ENCODE measurements around the gene GNLY.

Gene GNLY

DNA sequence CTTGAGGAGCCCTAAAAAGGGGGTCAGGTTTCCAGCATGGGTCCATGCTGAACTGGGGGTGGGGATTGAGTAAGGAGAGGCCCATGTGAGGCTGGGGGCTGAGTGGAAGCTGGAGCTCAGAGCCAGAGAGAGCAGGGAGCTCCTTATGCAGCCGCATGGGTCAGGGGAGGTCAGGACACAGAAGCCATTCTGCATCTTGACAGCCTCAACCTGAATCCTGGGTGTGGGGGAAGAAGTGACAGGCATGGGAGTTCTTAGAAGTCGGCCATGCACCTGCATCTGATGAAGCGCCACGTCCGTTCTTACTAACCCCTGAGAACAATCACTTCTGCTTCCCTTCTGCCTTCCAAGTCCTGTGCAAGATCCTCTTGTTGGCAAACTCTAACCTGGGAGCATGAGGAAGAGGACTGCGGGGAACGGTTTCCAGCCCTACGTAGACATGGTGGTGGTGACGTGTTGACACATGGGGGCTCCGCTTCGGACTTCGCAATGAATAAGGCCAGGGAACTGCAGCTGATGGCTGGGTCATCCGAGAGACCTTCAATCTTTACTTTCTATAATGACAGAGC is 22.3 kb downstream of the GNLY start:
- no peak for TF ChIP-seq TEAD4 (IDR thresholded peaks at IDR 0.05)
- TF ChIP-seq, protein P1, sequence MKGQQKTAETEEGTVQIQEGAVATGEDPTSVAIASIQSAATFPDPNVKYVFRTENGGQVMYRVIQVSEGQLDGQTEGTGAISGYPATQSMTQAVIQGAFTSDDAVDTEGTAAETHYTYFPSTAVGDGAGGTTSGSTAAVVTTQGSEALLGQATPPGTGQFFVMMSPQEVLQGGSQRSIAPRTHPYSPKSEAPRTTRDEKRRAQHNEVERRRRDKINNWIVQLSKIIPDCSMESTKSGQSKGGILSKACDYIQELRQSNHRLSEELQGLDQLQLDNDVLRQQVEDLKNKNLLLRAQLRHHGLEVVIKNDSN (IDR thresholded peaks at IDR 0.05): no peak
- TF ChIP-seq TCF12 (IDR thresholded peaks at IDR 0.05; ENCODE audit: low read depth): no peak
- no peak for TF ChIP-seq CEBPB (IDR thresholded peaks at IDR 0.05)
- no peak for TF ChIP-seq ZBTB7A (IDR thresholded peaks at IDR 0.05; ENCODE audit: low read depth)
- no peak for TF ChIP-seq TAF1 (IDR thresholded peaks at IDR 0.05; ENCODE audit: low read depth)
- TF ChIP-seq, protein P2, sequence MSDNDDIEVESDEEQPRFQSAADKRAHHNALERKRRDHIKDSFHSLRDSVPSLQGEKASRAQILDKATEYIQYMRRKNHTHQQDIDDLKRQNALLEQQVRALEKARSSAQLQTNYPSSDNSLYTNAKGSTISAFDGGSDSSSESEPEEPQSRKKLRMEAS (IDR thresholded peaks at IDR 0.05): no peak
- TF ChIP-seq FOXM1 (IDR thresholded peaks at IDR 0.05; ENCODE audit: borderline replicate concordance, low read depth): no peak
- TF ChIP-seq, protein P3, sequence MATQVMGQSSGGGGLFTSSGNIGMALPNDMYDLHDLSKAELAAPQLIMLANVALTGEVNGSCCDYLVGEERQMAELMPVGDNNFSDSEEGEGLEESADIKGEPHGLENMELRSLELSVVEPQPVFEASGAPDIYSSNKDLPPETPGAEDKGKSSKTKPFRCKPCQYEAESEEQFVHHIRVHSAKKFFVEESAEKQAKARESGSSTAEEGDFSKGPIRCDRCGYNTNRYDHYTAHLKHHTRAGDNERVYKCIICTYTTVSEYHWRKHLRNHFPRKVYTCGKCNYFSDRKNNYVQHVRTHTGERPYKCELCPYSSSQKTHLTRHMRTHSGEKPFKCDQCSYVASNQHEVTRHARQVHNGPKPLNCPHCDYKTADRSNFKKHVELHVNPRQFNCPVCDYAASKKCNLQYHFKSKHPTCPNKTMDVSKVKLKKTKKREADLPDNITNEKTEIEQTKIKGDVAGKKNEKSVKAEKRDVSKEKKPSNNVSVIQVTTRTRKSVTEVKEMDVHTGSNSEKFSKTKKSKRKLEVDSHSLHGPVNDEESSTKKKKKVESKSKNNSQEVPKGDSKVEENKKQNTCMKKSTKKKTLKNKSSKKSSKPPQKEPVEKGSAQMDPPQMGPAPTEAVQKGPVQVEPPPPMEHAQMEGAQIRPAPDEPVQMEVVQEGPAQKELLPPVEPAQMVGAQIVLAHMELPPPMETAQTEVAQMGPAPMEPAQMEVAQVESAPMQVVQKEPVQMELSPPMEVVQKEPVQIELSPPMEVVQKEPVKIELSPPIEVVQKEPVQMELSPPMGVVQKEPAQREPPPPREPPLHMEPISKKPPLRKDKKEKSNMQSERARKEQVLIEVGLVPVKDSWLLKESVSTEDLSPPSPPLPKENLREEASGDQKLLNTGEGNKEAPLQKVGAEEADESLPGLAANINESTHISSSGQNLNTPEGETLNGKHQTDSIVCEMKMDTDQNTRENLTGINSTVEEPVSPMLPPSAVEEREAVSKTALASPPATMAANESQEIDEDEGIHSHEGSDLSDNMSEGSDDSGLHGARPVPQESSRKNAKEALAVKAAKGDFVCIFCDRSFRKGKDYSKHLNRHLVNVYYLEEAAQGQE (IDR thresholded peaks at IDR 0.05; ENCODE audit: low read depth): no peak

DNA sequence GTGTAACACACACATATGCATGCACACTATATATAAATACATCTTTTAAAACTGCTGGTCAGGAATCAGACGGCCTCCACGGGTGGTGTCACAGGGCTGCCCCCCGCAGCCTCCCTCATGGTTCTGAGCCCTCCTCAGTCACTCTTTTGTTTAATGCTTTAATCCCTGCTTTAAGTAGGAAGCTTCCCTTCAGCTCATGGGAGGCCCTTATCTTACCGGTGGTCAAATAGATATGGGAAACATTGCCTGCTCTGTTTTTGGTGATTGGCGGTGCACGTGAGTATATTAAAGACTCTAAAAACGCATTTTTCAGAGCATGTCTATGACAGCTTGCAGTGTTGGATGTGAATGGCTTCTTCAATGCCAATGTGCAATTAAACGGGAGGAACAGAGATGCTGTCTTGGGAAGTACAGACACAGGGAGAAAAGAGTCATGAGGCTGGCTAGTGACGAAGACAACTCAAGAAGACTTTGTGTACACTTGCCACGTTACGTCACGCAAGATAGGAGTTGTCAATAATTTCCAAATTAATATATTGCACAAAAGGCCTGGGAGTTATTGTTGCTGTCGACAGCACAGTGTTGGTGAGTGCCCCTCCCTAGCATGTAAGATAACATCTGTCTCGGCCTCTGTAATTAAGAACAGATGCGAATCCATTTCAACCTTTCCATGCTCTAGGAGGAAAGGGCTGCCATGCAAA is 23.3 kb downstream of the GNLY start:
- TF ChIP-seq NFIC (IDR thresholded peaks at IDR 0.05) (no peak), RAD21 (IDR thresholded peaks at IDR 0.05; ENCODE audit: low read depth) (no peak), TCF12 (IDR thresholded peaks at IDR 0.05; ENCODE audit: low read depth) (no peak), TEAD4 (IDR thresholded peaks at IDR 0.05) (no peak), EP300 (IDR thresholded peaks at IDR 0.05; ENCODE audit: borderline replicate concordance) (no peak), FOXM1 (IDR thresholded peaks at IDR 0.05; ENCODE audit: borderline replicate concordance, low read depth) (no peak), YY1 (IDR thresholded peaks at IDR 0.05; ENCODE audit: low read depth) (no peak), ZBTB7A (IDR thresholded peaks at IDR 0.05; ENCODE audit: low read depth) (no peak), CEBPB (IDR thresholded peaks at IDR 0.05) (no peak), EGR1 (IDR thresholded peaks at IDR 0.05) (no peak)
- TF ChIP-seq, protein P2 (IDR thresholded peaks at IDR 0.05): no peak

DNA sequence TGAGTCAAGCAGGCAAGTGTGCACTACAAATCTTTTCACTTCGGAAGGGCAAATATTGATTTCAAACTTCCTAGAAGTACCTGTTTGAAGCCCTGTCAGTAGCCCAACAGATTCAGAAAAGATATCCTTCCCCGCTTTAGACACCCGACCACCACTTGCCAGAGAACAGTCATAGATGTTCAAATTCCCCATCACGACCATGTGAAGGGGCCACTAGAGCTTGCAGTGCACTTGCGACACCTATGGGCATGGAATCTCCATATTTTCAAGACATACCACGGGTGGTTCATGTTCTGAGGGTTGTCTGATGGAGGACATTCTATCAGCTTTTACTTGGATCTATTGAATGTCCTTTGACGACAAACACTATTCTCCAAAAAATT is 23.8 kb downstream of the GNLY start:
- TF ChIP-seq, protein P3 (IDR thresholded peaks at IDR 0.05; ENCODE audit: low read depth): no peak
- TF ChIP-seq, protein P2 (IDR thresholded peaks at IDR 0.05): no peak
- no peak for TF ChIP-seq EP300 (IDR thresholded peaks at IDR 0.05; ENCODE audit: borderline replicate concordance)
- TF ChIP-seq CEBPB (IDR thresholded peaks at IDR 0.05): no peak
- TF ChIP-seq CREB1 (IDR thresholded peaks at IDR 0.05; ENCODE audit: low read depth): no peak
- TF ChIP-seq TCF12 (IDR thresholded peaks at IDR 0.05; ENCODE audit: low read depth): no peak
- no peak for TF ChIP-seq TAF1 (IDR thresholded peaks at IDR 0.05; ENCODE audit: low read depth)
- no peak for TF ChIP-seq YY1 (IDR thresholded peaks at IDR 0.05; ENCODE audit: low read depth)
- no peak for TF ChIP-seq RAD21 (IDR thresholded peaks at IDR 0.05; ENCODE audit: low read depth)
- TF ChIP-seq FOXM1 (IDR thresholded peaks at IDR 0.05; ENCODE audit: borderline replicate concordance, low read depth): no peak
- TF ChIP-seq ZBTB7A (IDR thresholded peaks at IDR 0.05; ENCODE audit: low read depth): no peak
- TF ChIP-seq, protein P1 (IDR thresholded peaks at IDR 0.05): no peak
- no peak for TF ChIP-seq TEAD4 (IDR thresholded peaks at IDR 0.05)
- TF ChIP-seq NFIC (IDR thresholded peaks at IDR 0.05): no peak
- no peak for TF ChIP-seq EGR1 (IDR thresholded peaks at IDR 0.05)

DNA sequence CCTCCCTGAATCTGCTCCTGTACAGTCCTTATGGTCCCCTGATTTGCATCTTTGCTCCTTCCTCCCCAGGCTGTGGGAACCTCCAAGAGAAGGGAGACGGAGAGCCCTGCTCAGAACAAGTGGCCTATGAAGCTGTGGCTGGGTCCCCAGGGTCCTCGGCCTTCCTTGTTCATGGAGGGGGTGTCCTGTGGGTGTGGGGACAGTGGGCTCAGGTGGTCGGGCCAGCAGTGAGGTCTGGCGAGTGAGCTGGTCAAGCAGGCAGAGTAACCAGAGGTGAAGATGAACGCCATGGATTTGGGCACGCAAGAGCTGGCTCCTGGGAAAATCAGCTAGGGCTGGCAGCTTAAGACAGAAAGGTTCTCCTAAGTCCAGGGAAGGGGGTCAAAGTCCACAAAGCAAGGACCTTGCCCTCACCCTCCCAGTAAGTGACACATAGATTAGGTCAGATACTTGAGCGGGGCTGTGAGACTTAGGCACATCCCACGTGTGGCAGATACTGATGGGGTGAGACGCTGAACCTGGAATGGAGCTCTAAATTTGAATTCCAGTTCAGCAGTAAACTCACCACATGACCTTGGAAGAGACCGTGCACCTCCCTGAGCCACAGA is 24.8 kb downstream of the GNLY start:
- TF ChIP-seq CEBPB (IDR thresholded peaks at IDR 0.05): no peak
- TF ChIP-seq FOXM1 (IDR thresholded peaks at IDR 0.05; ENCODE audit: borderline replicate concordance, low read depth): no peak
- no peak for TF ChIP-seq CREB1 (IDR thresholded peaks at IDR 0.05; ENCODE audit: low read depth)
- TF ChIP-seq, protein P1 (IDR thresholded peaks at IDR 0.05): no peak
- no peak for TF ChIP-seq EGR1 (IDR thresholded peaks at IDR 0.05)
- TF ChIP-seq YY1 (IDR thresholded peaks at IDR 0.05; ENCODE audit: low read depth): no peak
- TF ChIP-seq, protein P3 (IDR thresholded peaks at IDR 0.05; ENCODE audit: low read depth): no peak
- TF ChIP-seq RAD21 (IDR thresholded peaks at IDR 0.05; ENCODE audit: low read depth): no peak
- TF ChIP-seq EP300 (IDR thresholded peaks at IDR 0.05; ENCODE audit: borderline replicate concordance): no peak
- no peak for TF ChIP-seq ZBTB7A (IDR thresholded peaks at IDR 0.05; ENCODE audit: low read depth)
- TF ChIP-seq NFIC (IDR thresholded peaks at IDR 0.05): no peak

All from Ishikawa (cell line).